GM23338 (cell line): ENCODE measurements around the gene SLC26A1. TPM values are rescaled to one million over a fixed set of nuclear protein-coding genes. Genes with fewer than 3 reads are reported as not detected.

Experiments used
- ATAC-seq: fragments of 200-7000 bp; cut with Tn5 transposase; 3 replicates; pipeline ENCODE4 v1.9.1; 2020
- DNase-seq: peaks from one replicate; pipeline ENCODE4 v3.0.0-alpha.2; 2015; ENCODE audit warnings: low spot score
- H2AFZ ChIP-seq: fragments of 200-600 bp; sonication (generic); 2 replicates; pipeline ENCODE4 v1.8.0; 2016; ENCODE audit warnings: antibody characterized with exemption, mild to moderate bottlenecking, moderate library complexity
- H3F3A ChIP-seq: fragments of 200-600 bp; sonication (generic); replicated peaks from 2 replicates; pipeline ENCODE4 v1.8.0; 2017; ENCODE audit warnings: antibody characterized with exemption, mixed run types, low read depth
- H3K27ac ChIP-seq: fragments of 200-600 bp; sonication (generic); 2 replicates; pipeline ENCODE4 v1.6.1; 2016; ENCODE audit warnings: low read depth
- H3K27me3 ChIP-seq: fragments of 200-600 bp; sonication (generic); 2 replicates; pipeline ENCODE4 v1.8.0; 2016; ENCODE audit warnings: mild to moderate bottlenecking, mixed run types, moderate library complexity; ENCODE audit not compliant: insufficient read depth
- H3K36me3 ChIP-seq: fragments of 200-600 bp; sonication (generic); 2 replicates; pipeline ENCODE4 v1.8.0; 2016; ENCODE audit warnings: mild to moderate bottlenecking; ENCODE audit not compliant: insufficient read depth
- H3K4me1 ChIP-seq: fragments of 200-600 bp; sonication (generic); 2 replicates; pipeline ENCODE4 v1.8.0; 2016; ENCODE audit warnings: mild to moderate bottlenecking, moderate library complexity; ENCODE audit not compliant: insufficient read depth
- H3K4me2 ChIP-seq: fragments of 200-600 bp; sonication (generic); 2 replicates; pipeline ENCODE4 v1.7.1; 2017; ENCODE audit warnings: mixed run types
- H3K4me3 ChIP-seq: fragments of 200-600 bp; sonication (generic); 2 replicates; pipeline ENCODE4 v1.6.1; 2016; ENCODE audit warnings: mixed run types
- H3K79me2 ChIP-seq: fragments of 200-600 bp; sonication (generic); replicated peaks from 2 replicates; pipeline ENCODE4 v1.8.0; 2017; ENCODE audit warnings: mild to moderate bottlenecking; ENCODE audit not compliant: insufficient read depth
- H3K9me2 ChIP-seq: fragments of 200-600 bp; sonication (generic); 2 replicates; pipeline ENCODE4 v1.8.0; 2017; ENCODE audit not compliant: insufficient read depth
- H4K20me1 ChIP-seq: fragments of 200-600 bp; sonication (generic); replicated peaks from 2 replicates; pipeline ENCODE4 v1.8.0; 2017; ENCODE audit warnings: mild to moderate bottlenecking; ENCODE audit not compliant: insufficient read depth
- H3K27ac Mint-ChIP-seq: 2 replicates; pipeline ENCODE4 v1.8.0; 2020; ENCODE audit warnings: inconsistent platforms, mild to moderate bottlenecking, moderate library complexity, mixed read lengths
- H3K27me3 Mint-ChIP-seq: 3 replicates; pipeline ENCODE4 v1.8.0; 2022; ENCODE audit warnings: low read depth, mild to moderate bottlenecking, moderate library complexity, mixed read lengths, inconsistent platforms; ENCODE audit not compliant: insufficient read depth, poor library complexity
- H3K36me3 Mint-ChIP-seq: 3 replicates; pipeline ENCODE4 v1.8.0; 2021; ENCODE audit warnings: low read depth, mild to moderate bottlenecking, inconsistent platforms, moderate library complexity, mixed read lengths
- H3K4me1 Mint-ChIP-seq: 3 replicates; pipeline ENCODE4 v1.8.0; 2020; ENCODE audit warnings: mild to moderate bottlenecking, inconsistent platforms, mixed read lengths
- H3K4me3 Mint-ChIP-seq: 3 replicates; pipeline ENCODE4 v1.8.0; 2021; ENCODE audit warnings: moderate library complexity, mild to moderate bottlenecking, inconsistent platforms, mixed read lengths
- H3K9me3 Mint-ChIP-seq: 3 replicates; pipeline ENCODE4 v1.8.0; 2020; ENCODE audit warnings: moderate library complexity, mild to moderate bottlenecking, inconsistent platforms, mixed read lengths
- CTCF ChIP-seq, 2 experiments: fragments of 200-600 bp in 1 of 2; sonication (generic) in 1 of 2; conservative IDR thresholded peaks; 2 replicates each; pipeline versions ENCODE4 v1.5.1 to v1.6.1; 2016 to 2017; ENCODE audit warnings: antibody characterized with exemption in 2 of 2, low read depth in 2 of 2, mild to moderate bottlenecking in 2 of 2, moderate library complexity in 1 of 2
- ETS1 ChIP-seq: IDR thresholded peaks from 2 replicates; pipeline ENCODE4 v1.6.1; 2016; ENCODE audit warnings: antibody characterized with exemption
- EZH2phosphoT487 ChIP-seq: fragments of 200-600 bp; sonication (generic); IDR thresholded peaks from one replicate; pipeline ENCODE4 v1.8.1; 2018; ENCODE audit warnings: antibody characterized with exemption; ENCODE audit not compliant: unreplicated experiment
- JUNB ChIP-seq: IDR thresholded peaks from one replicate; pipeline ENCODE4 v1.6.1; 2016; ENCODE audit warnings: antibody characterized with exemption; ENCODE audit not compliant: unreplicated experiment
- NANOG ChIP-seq: IDR thresholded peaks from 2 replicates; pipeline ENCODE4 v1.6.1; 2016; ENCODE audit warnings: antibody characterized with exemption, borderline replicate concordance
- POLR2AphosphoS5 ChIP-seq: IDR thresholded peaks from 2 replicates; pipeline ENCODE4 v1.6.1; 2016; ENCODE audit warnings: antibody characterized with exemption, low read depth
- REST ChIP-seq: IDR thresholded peaks from one replicate; pipeline ENCODE4 v1.6.1; 2018; ENCODE audit warnings: antibody characterized with exemption; ENCODE audit not compliant: unreplicated experiment
- STAT1 ChIP-seq: IDR thresholded peaks from one replicate; pipeline ENCODE4 v1.6.1; 2016; ENCODE audit warnings: antibody characterized with exemption; ENCODE audit not compliant: unreplicated experiment
- ZNF114 ChIP-seq: fragments of 250-450 bp; sonication (Bioruptor Pico); IDR thresholded peaks from 2 replicates; pipeline ENCODE4 v1.5.0; 2020; ENCODE audit warnings: mild to moderate bottlenecking, moderate library complexity
- ZNF331 ChIP-seq: fragments of 250-450 bp; sonication (Bioruptor Pico); IDR thresholded peaks from 2 replicates; pipeline ENCODE4 v1.5.0; 2020; ENCODE audit warnings: low read depth, mild to moderate bottlenecking, moderate library complexity
- ZNF462 ChIP-seq: fragments of 250-450 bp; sonication (Bioruptor Pico); IDR thresholded peaks from 2 replicates; pipeline ENCODE4 v1.5.0; 2020; ENCODE audit warnings: mild to moderate bottlenecking, moderate library complexity
- polyA plus RNA-seq: library from polyadenylated mRNA; unstranded; fragments of >200 nt; fragmentation: Nextera tagmentation; extraction: Ambion mirVana; gene quantifications from 2 replicates; pipeline ENCODE4 v1.2.1, GENCODE V29; 2016
- total RNA-seq: library from RNA; depleted of rRNA; stranded (reverse); fragments of >200 nt; shearing (Covaris generic); gene quantifications from 2 replicates; pipeline ENCODE4 v1.2.3, GENCODE V29; 2014

SLC26A1 gene
- total and polyA plus RNA-seq, 2 experiments from 2014 or later, result 0.10 to 0.27 TPM

GRCh38 chr4:965766-966134 is 27.5 kb downstream of the SLC26A1 start (continued):
- TF ChIP-seq ZNF462, result no peak
- no peak for TF ChIP-seq ETS1
- no peak for TF ChIP-seq EZH2phosphoT487
- TF ChIP-seq POLR2AphosphoS5, result no peak

- no peaks in the 10 kb centered on the region for H3K36me3 Mint-ChIP-seq
- no peaks in the 10 kb centered on the region for H3K9me3 Mint-ChIP-seq
- Histone ChIP-seq H3K9me2 (no peaks in the 10 kb centered on the region), H3K36me3 (no peaks in the 10 kb centered on the region), H3K27ac (no peak overlapping the region), H3K4me3 (no peak overlapping the region), H3K4me1 (no peaks in the 10 kb centered on the region), H3F3A (no peaks in the 10 kb centered on the region; the same call in 1 of the 2 replicates), H3K27me3 (peaks cover 10% of the 10 kb centered on the region; the same call in 1 of the 2 replicates), H4K20me1 (no peaks in the 10 kb centered on the region), H3K79me2 (no peaks in the 10 kb centered on the region), H3K4me2 (no peak overlapping the region), H2AFZ (no peak overlapping the region)
- no peak overlapping the region for H3K4me3 Mint-ChIP-seq
- ATAC-seq (no peak), DNase-seq (no peak)
- H3K27ac Mint-ChIP-seq, result no peak overlapping the region
- no peaks in the 10 kb centered on the region for H3K4me1 Mint-ChIP-seq
- peaks cover 14% of the 10 kb centered on the region for H3K27me3 Mint-ChIP-seq
- TF ChIP-seq STAT1, result no peak
- no peak for TF ChIP-seq ZNF114
- TF ChIP-seq EZH2phosphoT487, result no peak
- no peak for TF ChIP-seq CTCF (conservative IDR thresholded peaks at IDR 0.05; ENCODE audit: low read depth in 2 of 2)
- TF ChIP-seq NANOG, result no peak
- TF ChIP-seq JUNB, result no peak
- TF ChIP-seq ETS1, result no peak
- no peak for TF ChIP-seq POLR2AphosphoS5
- TF ChIP-seq ZNF331, result no peak
- TF ChIP-seq REST, result no peak
Measured at GRCh38 chr4:965048-965765, 28.0 kb downstream of the SLC26A1 start.
